GM12891 (cell line): ENCODE results near the gene TMEM74B.

Experiments
- DNase-seq: peaks from one replicate; pipeline ENCODE4 v3.0.0; 2011; ENCODE audit warnings: low spot score; ENCODE audit not compliant: insufficient read length
- FAIRE-seq: peaks from 2 replicates; lab custom pipeline; 2011; peaks lifted over from hg19 to GRCh38; lab: Jason Lieb, UNC
- PAX5 ChIP-seq: IDR thresholded peaks from 2 replicates; pipeline ENCODE4 v1.6.1; 2011; ENCODE audit warnings: low read length, moderate library complexity, mild to moderate bottlenecking; ENCODE audit not compliant: insufficient read depth, severe bottlenecking
- POLR2A ChIP-seq: IDR thresholded peaks from 2 replicates; pipeline ENCODE4 v1.6.1; 2011; ENCODE audit warnings: low read depth, low read length, control low read depth
- POLR2AphosphoS5 ChIP-seq: IDR thresholded peaks from 2 replicates; pipeline ENCODE4 v1.6.1; 2011; ENCODE audit warnings: low read depth, low read length, control low read depth
- POU2F2 ChIP-seq: IDR thresholded peaks from 2 replicates; pipeline ENCODE4 v1.6.1; 2011; ENCODE audit warnings: low read depth, mild to moderate bottlenecking, control low read depth, low read length, moderate library complexity
- SPI1 ChIP-seq: IDR thresholded peaks from 2 replicates; pipeline ENCODE4 v1.6.1; 2011; ENCODE audit warnings: low read depth, low read length, control low read depth
- TAF1 ChIP-seq: IDR thresholded peaks from 2 replicates; pipeline ENCODE4 v1.6.1; 2011; ENCODE audit warnings: low read depth, low read length, control low read depth

Gene TMEM74B

DNA sequence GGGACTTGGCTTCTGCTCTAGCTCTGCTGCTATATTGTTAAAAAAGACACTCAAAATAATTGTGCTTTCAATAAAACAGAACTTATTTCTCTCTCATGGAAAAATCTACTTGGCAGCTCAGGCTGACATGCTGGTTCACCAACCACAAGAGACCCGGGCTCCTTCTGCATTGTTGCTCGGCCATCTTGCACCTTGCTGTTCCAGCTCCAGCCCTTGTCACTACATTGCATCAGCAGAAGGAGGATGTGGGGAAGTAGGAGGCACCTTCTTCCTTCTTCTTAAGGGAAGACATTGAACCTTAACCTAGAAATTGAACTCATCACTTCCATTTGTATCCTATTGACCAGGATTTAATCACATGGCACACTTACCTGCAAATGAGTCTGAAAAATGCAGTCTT is 11.9 kb upstream of the TMEM74B start:
- DNase-seq (no peak), FAIRE-seq (no peak)
- TF ChIP-seq SPI1: no peak
- no peak for TF ChIP-seq TAF1
- no peak for TF ChIP-seq POLR2A
- no peak for TF ChIP-seq POLR2AphosphoS5
- no peak for TF ChIP-seq PAX5
- no peak for TF ChIP-seq POU2F2

DNA sequence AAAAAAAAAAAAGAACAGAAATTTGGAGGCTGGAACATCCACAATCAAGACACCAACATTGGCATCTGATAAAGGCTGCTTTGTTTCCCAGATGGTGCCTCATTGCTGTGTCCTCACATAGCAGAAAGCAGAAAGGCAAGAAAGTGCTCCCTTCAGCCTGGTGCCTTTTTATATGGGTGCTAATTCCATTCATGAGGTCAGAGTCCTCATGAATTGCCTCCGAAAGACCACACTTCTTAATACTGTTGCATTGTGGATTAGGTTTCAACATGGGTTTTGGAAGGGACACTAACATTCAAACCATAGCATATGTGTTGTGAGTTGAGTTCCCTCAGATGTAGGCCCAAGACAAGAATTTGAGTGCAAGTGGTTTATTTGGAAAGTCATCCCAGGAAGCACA is 10.4 kb upstream of the TMEM74B start:
- no peak for FAIRE-seq
- DNase-seq: no peak
- TF ChIP-seq POLR2A: no peak
- TF ChIP-seq SPI1: no peak
- no peak for TF ChIP-seq POLR2AphosphoS5
- no peak for TF ChIP-seq TAF1
- no peak for TF ChIP-seq PAX5
- TF ChIP-seq POU2F2: no peak

GRCh38 chr20:1191299-1191698 is 6.5 kb upstream of the TMEM74B start:
- DNase-seq (no peak), FAIRE-seq (no peak)
- no peak for TF ChIP-seq PAX5
- TF ChIP-seq TAF1: no peak
- no peak for TF ChIP-seq POLR2A
- no peak for TF ChIP-seq POLR2AphosphoS5
- no peak for TF ChIP-seq POU2F2
- TF ChIP-seq SPI1: no peak

DNA sequence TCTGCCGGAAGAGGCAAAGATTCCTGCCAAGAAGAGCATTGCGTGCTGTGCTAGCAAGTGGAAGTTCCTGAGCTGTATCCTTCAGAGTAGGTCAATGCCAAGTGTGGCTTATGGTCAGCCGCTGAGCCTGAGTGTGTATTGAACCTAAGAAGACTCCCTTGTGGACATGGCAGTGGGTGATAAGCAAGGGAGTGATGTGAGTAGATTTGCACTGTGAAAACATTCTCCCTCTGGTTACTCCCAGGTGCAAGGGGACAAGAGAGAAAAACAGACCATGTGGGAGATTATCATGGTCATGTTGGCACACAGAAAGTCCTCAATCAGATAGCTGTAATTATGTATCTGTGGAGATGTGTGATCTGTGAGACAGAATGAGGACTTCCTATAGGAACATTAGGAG is 6.1 kb upstream of the TMEM74B start:
- no peak for FAIRE-seq
- TF ChIP-seq POLR2A: no peak
- DNase-seq: no peak

DNA sequence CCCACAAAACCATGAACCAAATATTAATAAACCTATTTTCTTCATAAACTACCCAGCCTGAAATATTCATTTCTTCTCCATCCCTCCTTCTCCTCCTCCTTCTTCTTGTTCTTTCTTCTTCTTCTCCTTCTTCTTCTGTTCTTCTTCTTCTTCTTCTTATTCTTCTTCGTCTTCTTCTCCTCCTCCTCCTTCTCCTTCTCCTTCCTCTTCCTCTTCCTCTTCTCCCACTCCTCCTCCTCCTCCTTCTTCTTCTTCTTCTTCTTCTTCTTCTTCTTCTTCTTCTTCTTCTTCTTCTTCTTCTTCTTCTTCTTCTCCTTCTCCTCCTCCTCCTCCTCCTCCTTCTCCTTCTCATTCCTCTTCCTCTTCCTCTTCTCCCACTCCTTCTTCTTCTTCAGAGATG is 5.0 kb upstream of the TMEM74B start:
- DNase-seq (no peak), FAIRE-seq (no peak)
- TF ChIP-seq TAF1 (no peak), POU2F2 (no peak), PAX5 (no peak), POLR2AphosphoS5 (no peak), POLR2A (no peak), SPI1 (no peak)

DNA sequence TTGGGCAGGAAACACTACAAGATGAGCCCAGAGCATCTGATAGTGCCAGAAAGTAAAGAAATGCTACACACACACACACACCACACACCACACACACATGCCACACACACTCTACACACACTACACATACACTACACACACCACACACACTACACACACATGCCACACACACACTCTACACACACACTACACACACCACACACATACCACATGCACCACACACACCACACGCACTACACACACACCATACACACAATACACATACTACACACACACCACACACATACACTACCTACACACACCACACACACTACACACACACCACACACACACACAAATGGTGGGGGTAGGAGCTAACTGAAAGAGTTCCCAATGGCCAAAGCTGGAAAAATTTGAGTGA is 3.6 kb upstream of the TMEM74B start:
- DNase-seq (no peak), FAIRE-seq (peak; percentile 78)
- no peak for TF ChIP-seq POLR2AphosphoS5

GRCh38 chr20:1187605-1188171 is 2.9 kb upstream of the TMEM74B start:
- FAIRE-seq: no peak
- TF ChIP-seq POLR2AphosphoS5 (no peak), POU2F2 (no peak), PAX5 (no peak), POLR2A (no peak), TAF1 (no peak), SPI1 (no peak)
- DNase-seq: no peak

DNA sequence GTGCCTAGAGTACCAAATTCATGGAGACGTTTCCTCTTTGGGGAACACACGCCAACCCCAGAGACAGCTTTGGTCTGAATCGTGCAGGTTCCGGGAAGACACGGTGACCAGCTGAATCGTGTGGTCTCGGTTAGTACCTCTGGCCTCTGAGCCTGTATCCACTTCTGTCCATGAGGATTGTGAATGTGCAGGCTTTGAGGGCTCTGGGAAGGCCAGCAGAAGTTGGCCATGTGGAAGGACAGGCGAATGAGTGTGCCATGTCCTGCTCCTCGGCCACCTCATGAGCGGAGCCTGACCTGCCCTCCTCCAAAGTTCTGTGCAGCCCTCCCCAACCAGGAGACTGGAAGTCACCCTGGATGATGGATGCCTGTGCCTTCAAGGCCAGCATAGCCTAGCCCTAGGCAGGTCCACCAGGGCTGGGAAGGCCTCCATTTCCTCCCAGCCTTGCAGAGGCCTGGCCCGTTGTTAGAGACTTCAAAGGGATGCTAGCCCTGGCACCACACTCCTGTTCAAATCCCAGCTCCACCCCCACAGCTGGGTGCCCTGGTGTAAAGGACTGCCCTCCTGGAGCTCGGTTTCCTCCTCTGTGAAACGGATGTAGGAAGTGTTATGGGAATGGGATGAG is 1.7 kb upstream of the TMEM74B start:
- FAIRE-seq (no peak), DNase-seq (no peak)
- TF ChIP-seq SPI1 (no peak), PAX5 (no peak), POLR2A (no peak), TAF1 (no peak), POU2F2 (no peak), POLR2AphosphoS5 (no peak)

DNA sequence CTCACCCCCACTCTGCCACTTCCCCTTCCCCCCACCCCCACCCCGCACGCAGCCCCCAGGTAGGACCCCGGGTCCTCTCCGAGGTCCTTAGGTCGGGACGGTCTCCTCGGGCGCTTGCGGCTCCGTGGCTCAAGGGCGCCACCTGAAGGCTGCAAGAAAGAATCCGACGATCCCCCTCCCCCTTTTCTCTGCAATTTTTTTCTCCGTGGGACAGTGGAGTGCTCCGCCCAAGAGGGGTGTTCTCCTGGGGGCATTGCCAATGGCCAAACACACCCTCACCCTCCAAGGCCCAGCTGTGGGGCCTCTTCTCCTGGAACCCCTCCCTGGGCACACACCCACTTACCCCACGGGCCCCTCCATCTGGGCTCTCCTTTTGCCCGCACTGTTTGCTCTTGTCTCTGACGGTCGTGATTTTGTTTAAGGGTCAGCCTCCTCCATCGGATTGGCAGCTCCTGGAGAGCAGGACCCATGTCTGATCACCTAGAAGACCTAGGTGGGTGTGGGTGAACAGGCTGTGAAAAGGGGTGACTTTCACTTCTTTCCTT is 1.1 kb upstream of the TMEM74B start:
- peak; percentile 77 for DNase-seq
- TF ChIP-seq POLR2AphosphoS5 (no peak), PAX5 (no peak), POLR2A (no peak), TAF1 (no peak), POU2F2 (no peak), SPI1 (no peak)
- FAIRE-seq: no peak

GRCh38 chr20:1185316-1185741 is 548 bp upstream of the TMEM74B start:
- TF ChIP-seq POLR2A (no peak), TAF1 (no peak), PAX5 (no peak), POU2F2 (no peak), POLR2AphosphoS5 (no peak), SPI1 (no peak)
- FAIRE-seq (no peak), DNase-seq (peak; percentile 50)
